ENCODE results near the gene TMPRSS6.

The TMPRSS6 gene

GRCh38 chr22:37139762-37140161 lies 30.2 kb upstream of the TMPRSS6 start:
- DNase-seq, result no peak

- DNase-seq, result no peak
Observed at GRCh38 chr22:37138849-37139561, 29.5 kb upstream of the TMPRSS6 start.

GRCh38 chr22:37137903-37138665 lies 28.6 kb upstream of the TMPRSS6 start:
- no peak for DNase-seq

DNA sequence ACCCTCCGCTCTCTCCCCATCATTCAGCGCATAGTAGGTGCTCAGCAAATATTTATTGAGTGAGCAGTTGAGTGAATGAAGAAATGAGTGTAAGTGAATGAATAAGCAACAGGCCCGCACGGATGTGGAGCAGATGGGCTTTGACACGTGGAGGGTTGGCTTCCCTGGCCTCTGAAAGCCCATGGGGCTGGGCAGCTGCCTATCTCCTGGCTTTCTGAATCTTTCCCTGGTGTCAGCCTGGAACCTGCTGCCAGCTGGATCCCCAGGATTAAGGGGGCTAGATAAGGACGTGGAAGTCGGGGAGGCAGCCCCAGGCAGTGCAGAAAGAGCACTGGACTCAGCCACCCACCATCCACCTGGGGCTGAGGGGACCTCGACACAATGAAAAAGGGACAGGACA lies 27.6 kb upstream of the TMPRSS6 start:
- no peak for DNase-seq

- no peak for DNase-seq
Observed at GRCh38 chr22:37135023-37135422, 25.5 kb upstream of the TMPRSS6 start.

GRCh38 chr22:37133304-37134018 lies 23.9 kb upstream of the TMPRSS6 start:
- DNase-seq, result no peak

- no peak for DNase-seq
Observed at GRCh38 chr22:37132773-37133172, 23.3 kb upstream of the TMPRSS6 start.

DNA sequence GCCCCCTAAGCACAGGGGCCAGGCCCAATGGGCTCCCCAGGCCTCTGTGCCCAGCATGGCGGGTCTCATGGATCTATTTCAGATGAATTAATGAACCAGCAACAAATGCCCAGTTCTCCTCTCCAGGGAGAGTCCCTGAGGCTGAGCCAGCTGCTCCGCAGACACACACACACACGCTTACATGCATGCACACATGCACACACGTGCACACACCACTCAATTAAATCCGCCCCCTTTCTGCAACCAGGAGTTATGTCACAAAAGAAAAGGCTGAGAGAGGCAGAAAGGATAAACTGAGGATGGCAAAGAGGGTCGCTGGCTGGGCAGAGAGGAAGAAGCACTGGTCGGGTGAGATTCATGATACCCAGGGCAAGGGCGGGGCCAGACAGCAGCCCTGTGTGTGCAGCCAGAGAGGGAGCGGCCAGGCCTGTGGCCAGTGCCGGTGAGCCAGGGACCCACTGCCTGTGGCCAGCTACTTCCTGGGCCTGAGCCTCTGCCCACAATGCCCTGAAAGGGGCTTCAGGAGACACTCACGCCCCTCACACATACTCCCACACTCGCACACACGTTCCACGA lies 20.4 kb upstream of the TMPRSS6 start:
- DNase-seq, result no peak

DNA sequence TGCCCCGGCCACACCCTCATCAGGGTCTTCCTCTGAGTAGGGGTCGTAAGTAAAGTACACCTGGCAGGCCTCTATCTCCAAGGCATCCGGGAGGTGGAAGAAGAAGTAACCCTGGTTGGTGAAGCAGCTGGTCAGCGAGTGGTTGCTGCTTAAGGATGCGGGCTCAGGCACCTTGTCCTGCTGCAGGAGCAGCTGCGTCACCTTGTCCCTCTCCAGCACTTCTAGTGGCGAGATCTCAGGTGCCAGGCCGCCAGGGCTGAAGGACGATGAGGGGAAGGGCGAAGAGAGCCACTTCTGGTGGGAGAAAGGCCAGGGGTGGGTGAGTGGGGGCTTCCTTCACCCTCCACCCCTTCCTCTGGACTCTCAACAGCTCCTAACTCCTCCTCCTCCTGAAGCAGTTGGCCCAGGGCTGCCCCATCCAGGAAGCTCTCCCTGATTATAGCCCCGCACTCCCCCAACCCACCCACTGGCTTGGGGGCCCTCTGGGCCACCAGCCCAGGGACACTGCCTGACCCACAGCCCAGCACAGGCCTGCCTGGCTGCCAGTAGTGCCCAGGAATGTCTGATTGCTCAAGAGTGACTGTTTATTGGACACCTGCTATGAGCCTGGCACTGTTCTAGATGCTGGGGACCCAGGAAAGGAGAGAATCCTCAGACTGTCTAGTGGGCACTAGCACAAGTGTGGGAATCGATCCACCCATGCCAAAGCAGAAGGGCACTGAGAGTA lies 19.2 kb upstream of the TMPRSS6 start:
- no peak for DNase-seq

DNA sequence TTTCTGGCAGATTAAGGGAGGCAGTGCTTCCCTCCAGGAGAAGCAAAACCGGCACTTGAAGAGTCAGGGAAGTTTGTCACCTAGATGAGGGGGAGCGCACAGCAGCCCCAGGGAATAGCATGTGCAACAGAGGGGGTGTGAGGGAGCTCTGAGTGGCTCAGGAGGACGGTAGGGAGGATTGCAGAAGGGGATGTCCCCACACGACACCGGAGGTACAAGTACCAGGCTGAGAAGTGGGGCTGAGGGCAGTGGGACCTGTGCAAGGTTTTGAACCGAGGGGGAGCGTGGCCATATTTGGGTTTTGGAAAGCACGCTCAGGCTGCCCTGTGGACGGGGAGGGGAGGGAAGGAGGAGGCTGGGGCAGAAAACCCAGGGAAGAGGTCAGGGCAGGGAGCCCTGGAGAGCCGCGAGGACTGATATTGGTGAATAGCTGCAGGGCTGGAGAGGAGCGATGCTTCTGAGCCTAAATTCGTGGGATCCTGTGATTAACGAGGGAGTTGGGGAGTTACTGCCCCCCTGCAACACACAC lies 17.9 kb upstream of the TMPRSS6 start:
- DNase-seq, result no peak

GRCh38 chr22:37126882-37127281 lies 17.4 kb upstream of the TMPRSS6 start:
- no peak for DNase-seq

DNA sequence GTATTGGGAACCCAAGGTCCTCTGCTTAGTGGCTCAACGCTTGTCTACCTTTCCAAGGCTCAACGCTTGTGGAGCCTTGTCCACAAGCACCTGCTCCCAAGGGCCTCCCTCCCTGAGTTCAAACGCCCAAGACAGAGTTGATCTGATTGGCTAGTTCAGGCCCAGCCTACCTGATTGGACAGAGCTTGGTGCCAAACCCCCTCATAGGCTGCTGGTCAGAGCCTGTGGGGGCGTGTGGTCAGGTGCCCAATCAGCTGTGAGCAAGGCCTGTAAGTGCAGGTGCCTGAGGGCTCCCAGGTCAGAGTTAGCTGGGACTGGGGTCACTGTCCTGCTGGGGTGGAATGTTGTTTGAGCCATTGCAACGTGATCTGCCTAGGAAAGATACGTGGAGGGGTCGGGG lies 16.9 kb upstream of the TMPRSS6 start:
- DNase-seq, result no peak

DNA sequence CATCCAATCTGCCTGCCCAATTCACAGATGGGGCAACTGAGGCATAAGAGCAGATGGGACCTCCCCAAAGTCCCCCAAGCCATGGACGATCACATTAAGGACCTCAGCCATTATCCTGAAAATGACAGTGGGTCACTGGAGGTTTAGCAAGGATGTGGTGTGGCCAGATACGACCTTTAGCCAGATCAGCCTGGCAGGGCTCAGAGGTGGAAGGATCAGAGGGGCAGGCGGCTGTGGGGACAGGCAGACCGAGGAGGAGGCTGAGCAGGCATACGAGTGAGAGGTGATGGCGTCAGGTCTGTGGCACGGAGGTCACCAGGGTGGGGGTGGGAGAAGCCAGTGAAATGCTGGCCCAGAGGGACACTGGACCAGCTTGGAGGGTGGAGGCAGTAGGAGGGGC lies 14.1 kb upstream of the TMPRSS6 start:
- DNase-seq, result no peak

DNA sequence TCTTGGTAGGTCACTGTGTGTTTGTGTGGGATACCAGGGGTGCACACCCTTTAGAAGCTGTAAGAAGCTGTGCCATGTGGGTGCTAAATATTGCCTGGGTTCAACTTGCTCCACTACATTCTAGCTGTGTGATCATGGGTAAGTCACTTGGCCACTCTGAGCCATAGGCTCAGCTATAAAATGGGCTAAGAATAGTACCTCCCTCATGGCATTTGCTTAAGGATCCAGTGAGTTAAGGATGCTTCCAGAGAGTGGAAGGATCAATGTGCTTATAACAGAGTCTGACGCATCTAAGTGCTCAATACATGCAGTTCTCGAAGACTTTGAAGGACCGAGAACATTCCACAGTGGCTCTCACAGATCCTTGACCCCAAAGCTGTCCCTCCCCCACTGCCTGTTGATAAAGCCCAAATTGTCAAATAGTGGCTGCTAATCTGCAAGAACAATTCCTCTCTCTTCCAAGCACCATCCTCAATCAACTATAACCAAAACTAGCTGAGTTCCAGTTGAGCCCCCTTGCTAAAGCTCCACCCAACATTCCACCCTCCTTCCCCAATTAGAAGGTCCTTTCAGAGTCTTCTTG lies 13.2 kb upstream of the TMPRSS6 start:
- no peak for DNase-seq

- DNase-seq, result peak; percentile 53
Observed at GRCh38 chr22:37121887-37122591, 12.5 kb upstream of the TMPRSS6 start.

GRCh38 chr22:37120569-37121340 lies 11.2 kb upstream of the TMPRSS6 start:
- no peak for DNase-seq

- DNase-seq, result no peak
Observed at GRCh38 chr22:37119872-37120271, 10.4 kb upstream of the TMPRSS6 start.

DNA sequence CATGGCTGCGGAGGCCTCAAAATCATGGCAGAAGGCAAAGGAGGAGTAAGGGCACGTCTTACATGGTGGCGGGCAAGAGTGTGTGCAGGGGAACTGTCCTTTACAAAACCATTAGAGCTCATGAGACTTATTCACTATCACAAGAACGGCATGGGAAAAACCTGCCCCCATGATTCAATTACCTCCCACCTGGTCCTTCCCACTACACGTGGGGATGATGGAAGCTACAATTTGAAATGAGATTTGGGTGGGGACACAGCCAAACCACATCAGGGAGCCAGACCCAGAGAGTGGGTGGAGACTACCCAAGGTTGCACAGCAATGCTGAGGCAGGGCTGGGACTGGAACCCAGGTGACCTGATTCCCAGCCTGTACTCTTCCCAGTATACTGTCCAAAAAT lies 8.6 kb upstream of the TMPRSS6 start:
- no peak for DNase-seq

DNA sequence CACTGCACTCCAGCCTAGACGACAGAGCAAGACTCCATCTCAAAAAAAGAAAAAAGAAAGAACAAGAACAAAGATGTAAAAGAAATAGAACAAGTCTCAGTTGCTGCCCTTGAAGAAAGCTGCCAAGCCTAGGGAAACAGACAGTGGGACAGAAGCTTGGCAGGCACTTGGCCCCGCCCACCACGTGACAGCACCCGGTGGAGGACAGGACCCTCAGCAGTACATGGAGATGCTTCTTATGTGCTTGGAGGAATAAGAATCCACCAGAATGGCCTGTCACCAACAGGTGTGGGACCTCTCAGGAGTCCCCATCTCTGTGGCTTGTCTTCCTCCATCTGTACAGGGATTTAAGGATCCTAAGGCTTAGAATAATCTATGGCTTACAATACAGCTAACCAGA lies 7.6 kb upstream of the TMPRSS6 start:
- DNase-seq, result no peak

GRCh38 chr22:37115032-37115431 lies 5.5 kb upstream of the TMPRSS6 start:
- DNase-seq, result no peak

DNA sequence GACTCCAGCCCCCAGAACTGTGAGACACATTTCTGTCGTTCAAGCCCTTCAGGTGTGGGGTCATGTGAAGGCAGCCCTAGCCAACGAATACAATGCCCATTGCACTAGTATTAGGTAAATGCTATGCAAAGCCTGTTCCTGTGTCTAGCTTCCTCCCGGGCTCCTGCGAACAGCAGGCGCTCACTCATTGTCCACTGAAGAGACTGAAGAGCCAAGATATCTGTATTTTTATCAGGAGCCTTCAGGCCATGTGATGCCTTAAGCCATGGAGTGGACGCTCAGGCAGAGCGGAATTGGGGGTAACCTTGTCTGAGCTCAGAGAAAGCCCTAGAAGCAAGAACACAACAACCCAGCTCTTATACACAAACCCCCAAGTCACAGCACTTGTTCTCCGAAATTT lies 4.2 kb upstream of the TMPRSS6 start:
- no peak for DNase-seq

Data from activated gamma-delta T cell (primary cell).